Caco-2 (cell line): ENCODE results near the gene CLIC4. TPM values are rescaled to one million over a fixed set of nuclear protein-coding genes. Genes with fewer than 3 reads are reported as not detected.
"Not testable (repeated sequence)": the region's sequence is repeated elsewhere in the genome, so short reads cannot be mapped to it uniquely, and the experiment has no call there.

ENCODE experiments used
- BruUV-seq: library from RNA; stranded (reverse); fragments of 400-500 nt; replicated peaks from 2 replicates; lab custom pipeline; 2021; lab: Mats Ljungman, UMichigan
- CTCF ChIA-PET: fragments of 300-600 bp; sonication (Branson Sonifier 250); formaldehyde crosslinking; loops from one replicate; lab custom pipeline; 2022; ENCODE audit warnings: antibody characterized with exemption; lab: Charles Lee
- POLR2A ChIA-PET: fragments of 300-600 bp; sonication (Branson Sonifier 250); formaldehyde crosslinking; loops from one replicate; lab custom pipeline; 2022; ENCODE audit warnings: antibody characterized with exemption; lab: Charles Lee
- DNase-seq, 2 experiments: peaks; one replicate each; pipeline versions ENCODE4 v3.0.0 to v3.0.0-alpha.2; 2020 to 2022
- H3K27me3 ChIP-seq: replicated peaks from 2 replicates; pipeline ENCODE4 v1.6.0; 2011; ENCODE audit warnings: low read length; ENCODE audit not compliant: control insufficient read depth, insufficient read depth
- H3K36me3 ChIP-seq: 2 replicates; pipeline ENCODE4 v1.5.1; 2011; ENCODE audit warnings: low read length; ENCODE audit not compliant: control insufficient read depth, insufficient read depth
- H3K4me1 ChIP-seq: fragments of 250-450 bp; sonication (Bioruptor Pico); 2 replicates; pipeline ENCODE4 v1.5.1; 2020; ENCODE audit warnings: mild to moderate bottlenecking
- H3K4me3 ChIP-seq: 2 replicates; pipeline ENCODE4 v1.5.1; 2011; ENCODE audit warnings: low read depth, mild to moderate bottlenecking, control low read depth, low read length
- H3K9me3 ChIP-seq: fragments of 250-450 bp; sonication (Bioruptor Pico); 2 replicates; pipeline ENCODE4 v1.5.1; 2020; ENCODE audit warnings: mild to moderate bottlenecking, moderate library complexity
- H3K27ac Mint-ChIP-seq: one replicate; pipeline ENCODE4 v1.8.0; 2022; ENCODE audit warnings: mixed read lengths; ENCODE audit not compliant: unreplicated experiment
- H3K27me3 Mint-ChIP-seq: one replicate; pipeline ENCODE4 v1.8.0; 2022; ENCODE audit warnings: mixed read lengths; ENCODE audit not compliant: insufficient read depth, unreplicated experiment
- H3K36me3 Mint-ChIP-seq: one replicate; pipeline ENCODE4 v1.8.0; 2022; ENCODE audit warnings: mild to moderate bottlenecking, mixed read lengths; ENCODE audit not compliant: insufficient read depth, unreplicated experiment
- H3K4me1 Mint-ChIP-seq: one replicate; pipeline ENCODE4 v1.8.0; 2022; ENCODE audit warnings: low read depth, mixed read lengths; ENCODE audit not compliant: unreplicated experiment
- H3K4me3 Mint-ChIP-seq: one replicate; pipeline ENCODE4 v1.8.0; 2022; ENCODE audit warnings: mild to moderate bottlenecking, moderate library complexity, mixed read lengths; ENCODE audit not compliant: unreplicated experiment
- H3K9me3 Mint-ChIP-seq: one replicate; pipeline ENCODE4 v1.8.0; 2022; ENCODE audit warnings: mixed read lengths; ENCODE audit not compliant: unreplicated experiment
- CTCF ChIP-seq, 2 experiments: fragments of 200-600 bp in 1 of 2; IDR thresholded peaks; 1 replicate in 1 of 2; 2 replicates in 1 of 2; pipeline versions ENCODE4 v1.5.1 to v1.8.0; 2011 to 2022; ENCODE audit warnings: antibody characterized with exemption in 1 of 2, control low read depth in 1 of 2, inconsistent platforms in 1 of 2, low read depth in 1 of 2, low read length in 1 of 2, mild to moderate bottlenecking in 1 of 2, moderate library complexity in 1 of 2; ENCODE audit not compliant: insufficient read depth in 1 of 2, severe bottlenecking in 1 of 2, unreplicated experiment in 1 of 2
- intact Hi-C: fragments of 100-400 bp; cut with micrococcal nuclease; formaldehyde crosslinking; loops from one replicate; pipeline ENCODE4 v1.10.0; 2022; ENCODE audit not compliant: unreplicated experiment
- total RNA-seq: library from RNA; stranded (reverse); gene quantifications from 2 replicates; pipeline ENCODE4 v1.2.3, GENCODE V29; 2022

Gene CLIC4
- total RNA-seq, 1 experiment from 2014 or later: 140 TPM

- H3K4me3 Mint-ChIP-seq: no peak overlapping the region
- H3K4me1 Mint-ChIP-seq: no peaks in the 10 kb centered on the region
- intact Hi-C loops: no loop called here
- Histone ChIP-seq H3K9me3 (no peaks in the 10 kb centered on the region), H3K4me1 (no peaks in the 10 kb centered on the region), H3K4me3 (no peak overlapping the region), H3K36me3 (no peaks in the 10 kb centered on the region), H3K27me3 (no peaks in the 10 kb centered on the region)
- TF ChIP-seq CTCF (IDR thresholded peaks at IDR 0.05; ENCODE audit: insufficient read depth in 1 of 2, low read depth in 1 of 2, low read length in 1 of 2, severe bottlenecking in 1 of 2, unreplicated experiment in 1 of 2): no peak
- no TSS peak for BruUV-seq
- DNase-seq: no peak
- H3K9me3 Mint-ChIP-seq: no peaks in the 10 kb centered on the region
- no peaks in the 10 kb centered on the region for H3K36me3 Mint-ChIP-seq
- H3K27me3 Mint-ChIP-seq: no peaks in the 10 kb centered on the region
- H3K27ac Mint-ChIP-seq: no peak overlapping the region
- POLR2A ChIA-PET: no interaction called here
- CTCF ChIA-PET: no interaction called here
Measured at GRCh38 chr1:24790490-24790889, 45.2 kb downstream of the CLIC4 start.

GRCh38 chr1:24793447-24794129 lies 48.3 kb downstream of the CLIC4 start:
- no peak for TF ChIP-seq CTCF (IDR thresholded peaks at IDR 0.05; ENCODE audit: insufficient read depth in 1 of 2, low read depth in 1 of 2, low read length in 1 of 2, severe bottlenecking in 1 of 2, unreplicated experiment in 1 of 2)
- BruUV-seq: no TSS peak
- Histone ChIP-seq H3K4me3 (no peak overlapping the region), H3K9me3 (no peaks in the 10 kb centered on the region), H3K27me3 (no peaks in the 10 kb centered on the region), H3K36me3 (no peaks in the 10 kb centered on the region), H3K4me1 (no peaks in the 10 kb centered on the region)
- ChIA-PET POLR2A (no interaction called here), CTCF (interaction anchor here (0.5 kb wide), 1 partner anchor 215 kb away, joined by 6 read pairs; no protein-coding TSS in a partner anchor)
- intact Hi-C loops: no loop called here
- Mint-ChIP-seq H3K27me3 (no peaks in the 10 kb centered on the region), H3K27ac (no peak overlapping the region), H3K4me3 (no peak overlapping the region), H3K36me3 (peaks cover 14% of the 10 kb centered on the region), H3K4me1 (no peaks in the 10 kb centered on the region), H3K9me3 (no peaks in the 10 kb centered on the region)
- DNase-seq: no peak

- H3K4me1 Mint-ChIP-seq, CTCF ChIA-PET, H3K27me3 ChIP-seq, H3K9me3 Mint-ChIP-seq, H3K36me3 ChIP-seq, intact Hi-C loops, H3K27me3 Mint-ChIP-seq, H3K9me3 ChIP-seq, POLR2A ChIA-PET, H3K4me3 Mint-ChIP-seq, BruUV-seq, DNase-seq, H3K27ac Mint-ChIP-seq, H3K4me3 ChIP-seq, H3K4me1 ChIP-seq: not testable (repeated sequence)
- H3K36me3 Mint-ChIP-seq: peaks cover 17% of the 10 kb centered on the region
Measured at GRCh38 chr1:24794130-24794502, 48.9 kb downstream of the CLIC4 start.
